Inflammatory macrophage (primary cell): ENCODE results near the gene WNT16.
"Not testable (repeated sequence)": the region's sequence is repeated elsewhere in the genome, so short reads cannot be mapped to it uniquely, and the experiment has no call there.

Experiments
- DNase-seq, 2 donors: peaks; one replicate each; pipeline ENCODE4 v3.0.0-alpha.2; 2020 to 2022
- total RNA-seq, 18 experiments: gene quantifications; one replicate each; lab custom pipeline; 2026; ENCODE audit warnings: mixed read lengths in 6 of 18, inconsistent platforms in 2 of 18; lab: John Stamatoyannopoulos, UW

Gene WNT16, protein sequence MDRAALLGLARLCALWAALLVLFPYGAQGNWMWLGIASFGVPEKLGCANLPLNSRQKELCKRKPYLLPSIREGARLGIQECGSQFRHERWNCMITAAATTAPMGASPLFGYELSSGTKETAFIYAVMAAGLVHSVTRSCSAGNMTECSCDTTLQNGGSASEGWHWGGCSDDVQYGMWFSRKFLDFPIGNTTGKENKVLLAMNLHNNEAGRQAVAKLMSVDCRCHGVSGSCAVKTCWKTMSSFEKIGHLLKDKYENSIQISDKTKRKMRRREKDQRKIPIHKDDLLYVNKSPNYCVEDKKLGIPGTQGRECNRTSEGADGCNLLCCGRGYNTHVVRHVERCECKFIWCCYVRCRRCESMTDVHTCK
- total RNA-seq = 0 to 0.07 (median 0) reads per million in 18 experiments

- DNase-seq = no peak
Measured at GRCh38 chr7:121328508-121329190, at the start of gene WNT16. Gene WNT16 (plus strand): TSS chr7:121329000. CDS start chr7:121329293, 293 bp downstream.

DNA sequence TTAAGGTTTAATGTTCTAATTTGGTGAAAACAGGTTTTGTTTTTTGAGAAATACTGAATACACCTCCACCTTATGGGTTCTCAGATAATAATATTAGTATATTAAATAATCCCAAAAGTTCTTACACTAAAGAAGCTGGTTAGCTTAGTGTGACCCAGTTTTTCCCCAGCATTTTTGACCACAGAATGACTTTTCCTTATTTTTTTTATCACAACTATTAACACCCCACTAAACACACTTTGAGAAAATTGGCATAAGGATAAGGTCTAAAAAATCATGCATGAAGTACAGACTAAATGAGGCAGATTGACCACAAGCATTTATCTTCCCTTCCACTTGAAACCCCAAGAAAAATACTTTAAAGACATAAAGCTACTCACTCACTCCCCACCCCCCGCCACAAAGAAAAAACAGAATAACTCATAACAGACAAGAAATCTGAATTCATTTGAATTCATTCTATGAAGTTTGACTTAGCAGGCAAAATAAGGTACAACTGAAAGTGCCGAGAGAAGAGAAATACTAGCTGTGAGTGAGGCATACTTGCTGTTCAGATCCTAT lies 49.7 kb upstream of the WNT16 start:
- no peak for DNase-seq

GRCh38 chr7:121279822-121280221 lies 49.0 kb upstream of the WNT16 start:
- no peak for DNase-seq

GRCh38 chr7:121280656-121281055 lies 48.1 kb upstream of the WNT16 start:
- DNase-seq = no peak

DNA sequence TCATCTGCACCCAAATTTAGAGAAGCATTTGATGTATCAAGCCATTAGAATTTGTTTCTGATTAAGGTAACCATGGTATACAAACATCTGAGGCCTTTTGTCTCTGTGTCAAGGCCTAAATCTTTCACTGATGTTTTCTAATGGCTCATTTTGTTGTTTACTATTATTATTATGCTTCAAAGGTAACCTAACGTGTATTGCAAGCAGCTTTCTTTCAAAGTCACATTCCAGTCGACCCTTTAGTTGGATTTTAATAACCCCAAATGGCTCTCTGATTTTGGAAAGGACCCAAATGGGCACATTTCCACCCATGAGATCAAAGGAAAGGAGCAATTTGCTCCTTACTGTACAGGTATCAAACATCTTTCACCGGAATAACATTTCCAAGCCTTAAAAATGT lies 46.7 kb upstream of the WNT16 start:
- DNase-seq = no peak

DNA sequence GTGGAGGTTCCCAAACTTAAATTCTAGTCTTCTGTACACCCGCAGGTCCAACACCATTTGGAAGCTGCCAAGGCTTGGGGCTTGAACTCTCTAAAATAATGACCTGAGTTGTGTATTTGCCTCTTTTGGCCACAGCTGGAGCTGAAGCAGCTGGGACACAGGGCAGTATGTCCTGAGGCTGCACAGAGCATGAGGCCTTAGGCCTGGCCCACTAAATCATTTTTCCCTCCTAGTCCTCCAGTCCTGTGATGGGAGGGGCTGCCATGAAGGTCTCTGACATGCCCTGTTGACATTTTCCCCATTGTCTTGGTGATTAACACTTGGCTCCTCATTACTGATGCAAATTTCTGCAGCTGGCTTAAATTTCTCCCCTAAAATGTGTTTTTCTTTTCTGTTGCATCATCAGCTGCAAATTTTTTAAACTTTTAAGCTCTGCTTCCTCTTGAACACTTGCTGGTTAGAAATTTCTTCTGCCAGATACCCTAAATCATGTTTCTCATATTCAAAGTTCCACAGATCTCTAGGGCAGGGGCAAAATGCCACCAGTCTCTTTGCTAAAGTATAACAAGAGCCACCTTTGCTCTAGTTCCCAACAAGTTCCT lies 43.6 kb upstream of the WNT16 start:
- DNase-seq = no peak

- DNase-seq = no peak
Measured at GRCh38 chr7:121286186-121286585, 42.6 kb upstream of the WNT16 start.

DNA sequence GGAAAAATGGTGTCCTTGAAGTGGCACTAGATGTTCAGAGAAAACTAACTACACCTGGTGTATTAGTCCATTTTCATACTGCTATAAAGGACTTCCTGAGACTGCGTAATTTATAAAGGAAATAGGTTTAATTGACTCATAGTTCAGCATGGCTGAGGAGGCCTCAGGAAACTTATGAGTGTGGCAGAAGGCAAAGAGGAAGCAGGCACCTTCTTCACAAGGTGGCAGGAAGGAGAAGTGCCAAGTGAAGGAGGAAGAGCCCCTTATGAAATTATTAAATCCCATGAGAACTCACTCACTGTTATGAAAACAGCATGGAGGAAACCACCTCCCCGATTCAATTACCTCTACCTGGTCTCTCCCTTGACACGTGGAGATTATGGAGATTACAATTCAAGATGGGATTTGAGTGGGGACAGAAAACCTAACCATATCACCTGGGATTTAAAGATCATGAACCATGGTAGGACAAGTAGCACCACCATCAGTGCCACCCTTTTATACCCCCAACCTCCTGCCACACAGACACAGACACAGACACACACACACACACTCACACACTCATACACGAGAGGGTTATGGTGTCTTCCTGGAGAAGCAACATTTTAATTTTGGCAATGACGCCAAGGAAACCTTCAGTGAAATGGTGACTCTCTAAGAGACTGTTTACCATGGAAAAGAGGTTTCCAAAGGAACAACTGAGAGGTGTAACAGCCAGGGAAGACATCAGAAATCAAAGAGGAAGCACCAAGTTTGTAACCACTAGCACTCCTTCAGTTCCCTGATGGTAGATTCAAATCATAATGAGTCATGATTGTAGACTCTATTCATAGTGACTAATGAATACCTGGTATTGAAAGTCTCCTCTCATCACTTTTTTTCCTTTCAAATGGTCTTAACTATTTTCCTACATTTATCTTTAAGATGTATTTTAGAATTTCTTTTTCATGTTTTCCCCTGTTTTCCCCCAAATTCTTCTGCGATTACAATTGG lies 41.8 kb upstream of the WNT16 start:
- DNase-seq = no peak

DNA sequence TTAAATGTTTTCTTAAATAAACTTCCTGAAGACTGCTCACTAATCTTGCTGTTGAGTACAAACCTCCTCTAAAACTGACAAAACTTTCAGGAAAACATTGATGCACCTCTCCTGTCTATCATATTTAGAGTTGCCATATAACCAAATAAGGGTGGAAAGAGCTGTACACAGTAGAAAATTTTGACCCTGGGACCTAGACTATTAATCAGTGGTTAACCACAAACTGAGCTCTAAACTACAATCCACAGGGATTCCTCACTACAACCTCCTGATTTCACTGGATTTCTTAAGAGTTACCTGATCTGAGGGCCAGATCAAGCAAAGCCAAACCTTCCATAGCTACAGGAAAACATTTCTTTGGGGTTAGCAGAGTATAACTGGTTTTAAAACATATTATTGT lies 39.9 kb upstream of the WNT16 start:
- no peak for DNase-seq

- not testable (repeated sequence) for DNase-seq
Measured at GRCh38 chr7:121289930-121290329, 38.9 kb upstream of the WNT16 start.

DNA sequence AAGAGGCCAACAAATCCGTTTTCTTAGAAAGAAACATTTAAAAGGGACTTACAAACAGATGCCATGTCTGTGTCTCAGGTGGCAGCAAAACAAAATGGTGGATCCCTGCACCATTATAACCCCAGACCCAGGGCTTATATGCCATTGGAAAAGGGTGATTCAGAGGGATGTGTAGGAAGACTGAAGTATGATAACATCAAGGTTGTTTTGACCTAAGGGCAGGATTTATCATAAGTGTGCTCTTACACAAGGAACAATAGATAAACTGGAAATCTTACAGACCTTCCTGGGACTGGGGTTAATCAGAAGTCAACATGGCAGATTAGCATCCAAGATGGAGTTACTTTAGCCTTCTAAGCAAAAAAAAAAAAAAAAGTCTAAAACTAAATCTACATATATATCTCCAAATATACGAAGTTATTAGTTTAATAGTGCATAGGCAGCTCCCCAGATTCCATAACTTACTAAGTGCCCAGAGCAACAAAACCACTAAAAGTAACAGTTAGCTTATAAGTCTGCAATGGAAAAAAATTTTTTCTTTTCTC lies 34.3 kb upstream of the WNT16 start:
- DNase-seq = no peak

DNA sequence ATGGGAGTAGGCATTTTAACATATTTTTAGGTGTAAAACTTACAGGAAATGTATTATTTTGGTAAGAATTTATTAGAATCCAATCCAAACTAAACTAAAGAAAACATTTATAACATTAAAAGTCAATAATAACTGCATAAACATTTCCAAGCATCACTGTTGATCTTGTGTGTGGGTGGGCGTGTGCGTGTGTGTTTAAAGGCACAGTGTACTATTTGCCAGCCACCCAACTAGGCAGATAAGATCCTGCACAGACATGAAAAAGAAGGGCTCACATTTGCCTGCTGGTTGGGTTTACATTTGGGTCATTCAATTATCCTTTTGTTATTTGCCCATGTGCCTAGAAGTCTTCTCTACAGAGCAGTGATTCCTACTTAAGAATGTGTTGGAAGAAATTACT lies 31.0 kb upstream of the WNT16 start:
- no peak for DNase-seq

DNA sequence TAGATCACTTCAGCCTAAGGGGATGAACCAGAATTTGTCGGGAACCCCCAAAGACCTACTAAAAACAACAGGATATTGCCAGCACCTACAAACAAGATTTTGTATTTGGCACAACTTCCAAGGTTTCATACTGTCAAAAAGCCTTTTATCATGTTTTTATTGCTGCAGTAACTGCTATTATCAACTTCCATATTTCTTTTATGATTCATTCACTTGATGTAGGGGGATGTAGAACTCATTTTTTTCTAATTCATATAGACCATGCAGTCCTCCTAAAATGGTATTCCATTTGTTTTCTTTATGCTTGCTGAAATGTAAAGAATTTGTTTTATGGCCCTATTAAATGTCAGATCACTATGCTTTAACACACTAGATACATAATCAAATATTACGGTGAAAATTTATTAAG lies 30.0 kb upstream of the WNT16 start:
- DNase-seq = no peak

DNA sequence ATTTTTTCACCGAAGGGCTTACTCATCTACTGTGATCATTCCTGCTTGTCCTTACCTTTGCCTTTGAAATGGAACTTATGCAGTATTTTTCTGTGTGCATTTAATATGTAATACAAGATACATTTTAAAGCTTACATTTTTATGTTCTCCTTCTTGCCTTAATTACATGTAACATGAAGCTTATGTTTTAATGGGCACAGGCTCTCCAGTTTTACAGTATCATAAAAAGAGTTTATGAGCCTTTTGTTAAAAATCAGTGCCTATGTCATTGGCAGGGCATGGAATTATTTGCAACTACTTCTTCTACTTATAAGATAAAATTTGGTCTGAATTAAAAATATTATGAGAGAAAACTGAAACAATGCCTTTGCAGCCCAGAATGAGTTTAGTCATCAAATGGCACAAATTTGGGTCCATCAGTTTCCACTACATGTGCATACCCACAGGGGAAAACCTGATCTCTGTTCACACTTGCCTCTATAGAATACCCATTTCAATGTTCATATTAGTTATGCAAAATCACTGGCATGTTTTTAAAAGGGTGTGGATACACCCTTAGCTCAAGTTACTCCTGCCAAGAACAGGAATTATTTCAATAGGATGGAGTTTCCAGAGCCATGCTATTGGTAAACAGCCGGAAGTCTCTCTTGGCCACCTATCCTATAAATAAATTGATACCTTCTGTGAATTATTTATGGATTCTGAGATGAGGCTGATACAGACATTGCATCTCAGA lies 27.9 kb upstream of the WNT16 start:
- no peak for DNase-seq

GRCh38 chr7:121301446-121302213 lies 27.2 kb upstream of the WNT16 start:
- no peak for DNase-seq

GRCh38 chr7:121302214-121302745 lies 26.5 kb upstream of the WNT16 start:
- DNase-seq = no peak

DNA sequence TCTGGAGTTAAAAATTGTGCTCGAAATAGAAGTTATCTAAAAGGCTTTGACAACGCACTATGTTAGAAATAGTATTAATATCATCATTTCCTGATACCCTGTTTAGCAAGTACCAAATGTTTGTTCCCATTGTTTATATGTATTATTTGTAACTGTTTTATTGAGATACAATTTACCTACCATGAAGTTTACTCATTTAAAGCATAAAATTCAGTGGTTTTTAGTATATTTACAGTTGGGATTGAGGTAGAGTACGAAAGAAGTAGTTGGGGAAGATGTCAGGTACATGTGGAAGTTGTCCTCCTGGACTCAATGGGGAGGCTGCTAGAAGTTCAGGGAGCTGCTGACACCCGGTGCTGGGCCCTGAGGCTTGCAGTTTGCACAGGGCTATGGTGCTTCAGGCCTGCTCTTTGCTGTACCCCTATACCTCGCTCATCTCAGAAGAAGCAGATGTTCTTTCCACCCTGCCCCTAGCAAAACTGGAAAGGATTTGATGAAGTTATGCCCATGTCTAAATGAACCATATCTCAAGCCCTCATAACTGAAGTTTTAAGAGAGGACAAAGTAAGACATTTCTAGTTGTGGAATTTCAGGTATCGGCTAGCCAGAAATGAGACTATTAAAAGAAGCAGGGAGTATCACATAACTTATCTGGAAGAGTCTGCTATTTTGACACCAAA lies 25.2 kb upstream of the WNT16 start:
- no peak for DNase-seq

GRCh38 chr7:121304102-121304658 lies 24.6 kb upstream of the WNT16 start:
- DNase-seq = no peak

DNA sequence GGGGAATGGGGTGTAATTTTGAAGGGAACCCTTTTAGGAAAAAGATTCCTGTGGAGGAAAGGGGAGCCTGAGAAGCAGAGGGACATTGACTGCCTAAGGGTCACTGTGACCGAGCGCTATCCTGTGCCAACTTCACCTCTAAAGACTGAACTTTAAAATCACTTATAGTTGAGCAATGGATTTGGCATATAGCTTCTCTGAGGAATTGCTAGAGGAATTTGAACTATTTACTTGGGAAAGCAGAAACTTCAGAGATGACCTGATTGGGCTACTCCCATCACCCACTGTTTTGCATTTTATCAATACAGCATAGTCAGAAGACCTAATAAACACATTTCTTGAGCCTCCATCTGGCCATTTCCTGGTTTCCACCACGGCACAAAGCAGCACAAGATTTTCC lies 23.7 kb upstream of the WNT16 start:
- DNase-seq = no peak
